ENCODE measurements around the gene MGP. TPM values are rescaled to one million over a fixed set of nuclear protein-coding genes. Genes with fewer than 3 reads are reported as not detected.

MGP gene
- total RNA-seq, 2 donors from 2014 or later = 6,234 to 9,983 TPM

GRCh38 chr12:14845350-14845750 lies 40.3 kb downstream of the MGP start:
- peak overlapping the region; percentile 53 to 80 for H3K27ac ChIP-seq
- no peak for ATAC-seq (ENCODE audit: insufficient number of reproducible peaks, low FRiP score, low read depth)
- TF ChIP-seq CTCF (IDR thresholded peaks at IDR 0.05) = peak; percentile 75
- H3K36me3 ChIP-seq = no peaks in the 10 kb centered on the region
- H3K9me3 ChIP-seq = no peaks in the 10 kb centered on the region
- peaks cover 44 to 84% of the 10 kb centered on the region in 2 donors for H3K4me1 ChIP-seq (ENCODE audit: control insufficient read depth in 1 of 2, low read depth in 2 of 2)
- no peaks in the 10 kb centered on the region for H3K27me3 ChIP-seq (replicated peaks; ENCODE audit: insufficient read depth)
- H3K4me3 ChIP-seq = no peak overlapping the region
- DNase-seq (ENCODE audit: low spot score) = no peak

GRCh38 chr12:14844401-14844800 lies 41.3 kb downstream of the MGP start:
- Histone ChIP-seq H3K27ac (peak overlapping the region; percentile 80 to 88), H3K36me3 (no peaks in the 10 kb centered on the region), H3K4me1 (ENCODE audit: control insufficient read depth in 1 of 2, low read depth in 2 of 2) (peaks cover 42 to 81% of the 10 kb centered on the region in 2 donors), H3K4me3 (no peak overlapping the region), H3K27me3 (replicated peaks; ENCODE audit: insufficient read depth) (no peaks in the 10 kb centered on the region), H3K9me3 (no peaks in the 10 kb centered on the region)
- ATAC-seq (ENCODE audit: insufficient number of reproducible peaks, low FRiP score, low read depth) = no peak
- DNase-seq (ENCODE audit: low spot score) = no peak
- TF ChIP-seq CTCF (IDR thresholded peaks at IDR 0.05) = no peak

- DNase-seq (ENCODE audit: low spot score) = no peak
- peak within 1 kb of the TSS; percentile 48 for H3K4me3 ChIP-seq
- no peak for ATAC-seq (ENCODE audit: insufficient number of reproducible peaks, low FRiP score, low read depth)
- no peaks in the 10 kb centered on the region for H3K9me3 ChIP-seq
- peak within 1 kb of the TSS; percentile 80 to 88 for H3K27ac ChIP-seq
- H3K27me3 ChIP-seq (replicated peaks; ENCODE audit: insufficient read depth) = no peaks in the 10 kb centered on the region
- no peaks in the 10 kb centered on the region for H3K36me3 ChIP-seq
- H3K4me1 ChIP-seq (ENCODE audit: control insufficient read depth in 1 of 2, low read depth in 2 of 2) = peaks cover 34 to 72% of the 10 kb centered on the region in 2 donors
- TF ChIP-seq CTCF (IDR thresholded peaks at IDR 0.05) = no peak
Observed at GRCh38 chr12:14843425-14843887, 42.2 kb downstream of the MGP start, which contains the start of gene ART4. ART4 (minus strand) TSS chr12:14843526; CDS start chr12:14843113, 413 bp downstream.

GRCh38 chr12:14842315-14842714 lies 43.3 kb downstream of the MGP start:
- TF ChIP-seq CTCF (IDR thresholded peaks at IDR 0.05) = no peak
- Histone ChIP-seq H3K27ac (peak overlapping the region; percentile 80 to 88), H3K4me1 (ENCODE audit: control insufficient read depth in 1 of 2, low read depth in 2 of 2) (peaks cover 33 to 61% of the 10 kb centered on the region in 2 donors), H3K9me3 (no peaks in the 10 kb centered on the region), H3K27me3 (replicated peaks; ENCODE audit: insufficient read depth) (no peaks in the 10 kb centered on the region), H3K36me3 (no peaks in the 10 kb centered on the region), H3K4me3 (peak overlapping the region; percentile 48)
- ATAC-seq (ENCODE audit: insufficient number of reproducible peaks, low FRiP score, low read depth) (no peak), DNase-seq (ENCODE audit: low spot score) (no peak)

- H3K9me3 ChIP-seq = no peaks in the 10 kb centered on the region
- no peak for TF ChIP-seq CTCF (IDR thresholded peaks at IDR 0.05)
- no peaks in the 10 kb centered on the region for H3K36me3 ChIP-seq
- peak overlapping the region; percentile 48 for H3K4me3 ChIP-seq
- no peaks in the 10 kb centered on the region for H3K27me3 ChIP-seq (replicated peaks; ENCODE audit: insufficient read depth)
- peak; percentile 59 for DNase-seq (ENCODE audit: low spot score)
- ATAC-seq (ENCODE audit: insufficient number of reproducible peaks, low FRiP score, low read depth) = peak; percentile 68
- H3K27ac ChIP-seq = peak overlapping the region; percentile 80 to 88
- peaks cover 28 to 55% of the 10 kb centered on the region in 2 donors for H3K4me1 ChIP-seq (ENCODE audit: control insufficient read depth in 1 of 2, low read depth in 2 of 2)
Observed at GRCh38 chr12:14841761-14842160, 43.9 kb downstream of the MGP start.
